HUES6 (cell line): ENCODE results near the gene TTC7B.

Experiments
- H3K27ac ChIP-seq: 2 replicates; pipeline ENCODE4 v1.7.0; 2013; ENCODE audit warnings: low read depth, mild to moderate bottlenecking, low read length, inconsistent platforms
- H3K27me3 ChIP-seq: 2 replicates; pipeline ENCODE4 v1.6.1; 2013; ENCODE audit warnings: low read length; ENCODE audit not compliant: control insufficient read depth, insufficient read depth
- H3K36me3 ChIP-seq: 2 replicates; pipeline ENCODE4 v1.6.1; 2013; ENCODE audit warnings: low read length; ENCODE audit not compliant: control insufficient read depth, insufficient read depth
- H3K4me1 ChIP-seq: 2 replicates; pipeline ENCODE4 v1.6.1; 2013; ENCODE audit warnings: low read length; ENCODE audit not compliant: control insufficient read depth, insufficient read depth
- H3K4me3 ChIP-seq: 2 replicates; pipeline ENCODE4 v1.5.1; 2013; ENCODE audit warnings: low read depth, low read length
- H3K9ac ChIP-seq: one replicate; pipeline ENCODE4 v1.6.1; 2013; ENCODE audit warnings: mild to moderate bottlenecking, low read length
- H3K9me3 ChIP-seq: 2 replicates; pipeline ENCODE4 v1.6.1; 2013; ENCODE audit warnings: low read depth, low read length; ENCODE audit not compliant: control insufficient read depth, insufficient read depth

The TTC7B gene

DNA sequence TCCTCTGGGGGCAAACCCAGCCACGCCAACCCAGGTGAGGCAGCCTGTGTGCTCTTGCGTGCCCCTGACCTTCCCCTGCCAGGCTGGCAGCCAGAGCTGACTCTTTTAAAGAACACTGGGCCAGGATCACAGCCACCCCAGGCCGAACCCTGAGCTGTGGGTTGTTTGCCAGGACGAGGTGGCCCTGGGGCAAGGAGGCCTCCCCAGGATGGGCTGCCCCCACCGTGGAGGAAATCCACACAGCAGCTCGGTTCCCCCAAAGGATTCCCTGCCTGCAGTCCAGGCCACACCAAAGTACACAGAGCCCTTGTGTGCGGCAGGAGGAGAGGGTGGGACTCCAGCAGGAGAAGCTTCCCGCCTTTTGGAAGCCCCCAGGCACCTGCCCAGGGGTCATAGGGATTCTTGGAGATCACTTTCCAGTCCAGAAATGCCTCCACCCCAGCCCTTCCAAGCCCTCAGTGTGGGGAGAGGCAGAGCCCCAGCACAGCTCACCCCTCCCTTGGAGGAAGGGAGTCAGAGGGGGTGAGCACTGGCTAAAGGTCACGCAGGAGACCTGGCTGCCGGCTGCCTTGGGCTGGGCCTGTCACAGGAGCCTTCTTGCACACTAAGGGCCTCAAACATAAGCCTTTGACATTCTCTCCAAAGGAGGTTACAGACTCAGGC is 303.8 kb downstream of the TTC7B start:
- Histone ChIP-seq H3K4me1 (peaks cover 35% of the 10 kb centered on the region), H3K27ac (no peak overlapping the region), H3K4me3 (no peak overlapping the region), H3K36me3 (no peaks in the 10 kb centered on the region), H3K9me3 (no peaks in the 10 kb centered on the region), H3K9ac (no peak overlapping the region), H3K27me3 (no peaks in the 10 kb centered on the region)

DNA sequence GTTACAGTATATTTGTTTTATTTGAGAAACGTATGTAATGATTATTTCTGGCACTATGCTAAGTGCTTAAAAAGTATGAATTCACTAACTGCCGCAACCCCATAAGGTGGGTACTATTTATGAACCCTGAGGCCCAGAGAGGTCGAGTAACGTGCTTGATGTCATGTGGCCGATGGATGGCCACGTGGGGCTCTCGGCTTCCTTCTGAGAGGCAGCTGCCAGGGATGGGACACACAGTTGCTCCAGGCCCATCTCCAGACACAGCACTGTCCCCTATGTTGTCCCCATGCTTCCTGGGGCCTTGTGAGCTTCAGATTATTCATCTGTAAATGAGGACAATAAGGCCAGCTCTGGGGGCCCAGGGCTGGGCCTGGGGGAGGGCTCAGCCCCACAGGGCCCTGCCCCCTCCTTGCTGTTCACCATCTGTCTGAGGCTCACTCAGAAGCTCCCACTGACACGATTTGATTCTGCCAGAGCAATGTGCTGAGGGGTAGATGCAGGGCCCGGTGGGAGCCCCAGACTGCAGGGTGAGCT is 304.4 kb downstream of the TTC7B start:
- H3K36me3 ChIP-seq = no peaks in the 10 kb centered on the region
- H3K4me1 ChIP-seq = peaks cover 31% of the 10 kb centered on the region
- no peak overlapping the region for H3K9ac ChIP-seq
- no peak overlapping the region for H3K27ac ChIP-seq
- no peak overlapping the region for H3K4me3 ChIP-seq
- no peaks in the 10 kb centered on the region for H3K27me3 ChIP-seq
- no peaks in the 10 kb centered on the region for H3K9me3 ChIP-seq

DNA sequence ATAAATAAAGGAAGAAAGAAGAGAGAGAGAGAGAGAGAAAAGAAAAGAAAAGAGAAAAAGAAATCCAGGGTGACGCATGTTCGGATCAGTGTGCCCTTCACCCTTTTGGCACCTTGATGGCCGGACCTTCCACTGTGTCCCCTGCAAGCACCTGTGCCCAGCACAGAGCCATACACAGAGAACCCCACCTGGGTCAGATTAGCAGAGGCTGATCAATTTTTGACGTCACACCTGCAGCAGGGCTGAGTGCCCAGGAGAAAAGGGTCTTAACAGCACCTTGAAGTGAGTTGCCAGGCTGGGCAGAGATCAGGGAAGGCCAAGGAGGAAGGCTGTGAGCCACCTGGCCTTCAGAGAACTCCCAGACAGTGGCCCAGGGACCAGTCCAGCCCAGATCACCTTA is 305.0 kb downstream of the TTC7B start:
- Histone ChIP-seq H3K9ac (no peak overlapping the region), H3K9me3 (no peaks in the 10 kb centered on the region), H3K27ac (no peak overlapping the region), H3K4me3 (no peak overlapping the region), H3K36me3 (no peaks in the 10 kb centered on the region), H3K27me3 (no peaks in the 10 kb centered on the region), H3K4me1 (peaks cover 31% of the 10 kb centered on the region)

DNA sequence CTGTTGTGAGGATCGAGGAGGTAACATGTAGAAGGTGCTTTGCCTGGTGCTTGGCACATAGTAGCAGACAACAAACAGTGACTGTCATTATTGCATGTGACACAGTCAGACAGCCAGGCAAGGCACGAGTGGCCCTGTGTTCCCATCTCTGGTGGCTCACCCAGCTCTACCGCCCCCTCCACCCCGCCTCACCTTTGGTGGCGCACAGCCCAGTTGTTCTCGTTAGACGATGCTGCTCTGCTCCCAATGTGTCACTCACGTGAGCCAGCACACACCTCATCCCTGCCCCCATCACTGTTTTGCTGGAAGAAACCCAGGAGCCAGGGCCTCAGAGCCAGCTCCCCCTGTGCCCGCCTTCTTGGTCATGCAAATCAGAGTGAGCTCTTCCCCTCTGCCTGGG is 306.1 kb downstream of the TTC7B start:
- no peaks in the 10 kb centered on the region for H3K27me3 ChIP-seq
- no peak overlapping the region for H3K9ac ChIP-seq
- peaks cover 31% of the 10 kb centered on the region for H3K4me1 ChIP-seq
- H3K27ac ChIP-seq = no peak overlapping the region
- no peaks in the 10 kb centered on the region for H3K36me3 ChIP-seq
- no peaks in the 10 kb centered on the region for H3K9me3 ChIP-seq
- no peak overlapping the region for H3K4me3 ChIP-seq

DNA sequence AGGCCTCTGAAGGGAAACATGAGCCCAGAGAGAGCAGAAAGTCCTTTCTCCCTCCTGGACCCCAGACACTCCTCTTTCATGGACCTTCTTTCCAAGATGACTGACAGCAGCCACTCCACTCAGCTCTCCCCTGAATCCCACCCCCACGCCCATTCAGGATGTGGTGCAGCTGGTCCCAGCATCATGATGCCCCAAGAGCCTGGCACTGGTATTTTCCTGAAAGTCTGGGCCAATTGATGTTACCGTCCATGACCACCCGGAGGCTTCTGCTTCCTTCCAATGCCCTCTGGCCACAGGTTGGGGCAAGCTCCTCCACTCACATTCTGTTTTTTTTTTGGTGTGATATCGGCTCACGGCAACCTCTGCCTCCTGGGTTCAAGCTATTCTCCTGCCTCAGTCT is 306.8 kb downstream of the TTC7B start:
- H3K36me3 ChIP-seq = no peaks in the 10 kb centered on the region
- H3K27ac ChIP-seq = no peak overlapping the region

DNA sequence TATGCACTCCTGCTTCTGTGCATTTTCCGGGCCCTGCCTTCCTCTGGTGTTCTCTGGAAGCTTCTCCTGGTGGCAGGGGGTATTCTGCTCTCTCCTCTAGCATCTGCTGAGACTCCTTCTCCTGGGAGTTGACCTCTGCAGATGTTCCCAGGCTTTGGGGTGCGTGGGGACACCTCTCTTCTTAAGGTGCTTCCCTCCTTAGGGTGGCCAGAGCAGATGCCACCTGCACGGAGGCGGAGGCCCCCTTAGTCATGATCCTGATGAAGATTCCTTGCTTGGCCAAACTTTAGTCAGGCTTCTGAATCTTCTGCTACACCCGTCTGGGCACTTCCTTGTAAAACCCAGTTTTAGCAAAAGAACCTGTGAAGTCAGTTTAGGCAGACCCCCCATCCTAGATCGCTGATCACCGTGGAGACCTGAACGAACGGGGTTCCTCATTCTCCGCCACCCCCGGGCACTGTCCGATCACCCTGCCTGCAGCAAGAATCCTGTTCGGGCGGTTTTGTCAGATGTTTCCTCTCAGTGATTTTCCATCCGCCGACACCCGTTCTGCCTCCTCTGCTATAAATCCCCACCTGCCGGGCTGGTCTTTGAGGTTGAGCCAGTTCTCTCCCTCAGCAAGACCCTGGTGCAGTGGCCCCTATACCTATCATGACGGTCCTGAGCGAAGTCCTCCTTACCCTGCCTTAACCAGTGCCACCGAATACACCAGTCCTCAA is 307.5 kb downstream of the TTC7B start:
- Histone ChIP-seq H3K27ac (no peak overlapping the region), H3K4me3 (no peak overlapping the region), H3K9ac (no peak overlapping the region), H3K36me3 (no peaks in the 10 kb centered on the region), H3K4me1 (peaks cover 31% of the 10 kb centered on the region), H3K27me3 (no peaks in the 10 kb centered on the region), H3K9me3 (no peaks in the 10 kb centered on the region)

More for the DNA sequence above, 306.8 kb downstream of the TTC7B start:
- Histone ChIP-seq H3K4me3 (no peak overlapping the region), H3K9ac (no peak overlapping the region), H3K27me3 (no peaks in the 10 kb centered on the region), H3K9me3 (no peaks in the 10 kb centered on the region), H3K4me1 (peaks cover 31% of the 10 kb centered on the region)

DNA sequence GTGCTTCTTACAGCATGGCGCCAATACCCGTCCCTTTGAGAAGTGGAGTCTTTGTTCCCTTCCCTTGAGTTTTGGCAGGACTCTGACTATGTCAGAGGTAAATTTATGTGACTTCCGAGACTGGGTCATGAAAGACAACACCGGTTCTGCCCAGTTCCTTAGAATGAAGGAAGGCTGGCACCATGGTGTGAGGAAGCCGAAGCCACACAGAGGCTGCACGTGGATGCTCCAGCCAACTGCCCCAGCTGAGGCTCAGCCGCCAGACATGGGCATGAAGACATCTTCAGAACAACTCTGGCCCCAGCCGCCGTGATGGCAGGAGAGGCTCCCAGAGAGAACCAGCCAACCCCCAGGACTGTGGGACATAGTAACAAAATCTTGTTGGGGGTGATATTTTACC is 308.2 kb downstream of the TTC7B start:
- Histone ChIP-seq H3K9ac (no peak overlapping the region), H3K4me1 (peaks cover 26% of the 10 kb centered on the region)

DNA sequence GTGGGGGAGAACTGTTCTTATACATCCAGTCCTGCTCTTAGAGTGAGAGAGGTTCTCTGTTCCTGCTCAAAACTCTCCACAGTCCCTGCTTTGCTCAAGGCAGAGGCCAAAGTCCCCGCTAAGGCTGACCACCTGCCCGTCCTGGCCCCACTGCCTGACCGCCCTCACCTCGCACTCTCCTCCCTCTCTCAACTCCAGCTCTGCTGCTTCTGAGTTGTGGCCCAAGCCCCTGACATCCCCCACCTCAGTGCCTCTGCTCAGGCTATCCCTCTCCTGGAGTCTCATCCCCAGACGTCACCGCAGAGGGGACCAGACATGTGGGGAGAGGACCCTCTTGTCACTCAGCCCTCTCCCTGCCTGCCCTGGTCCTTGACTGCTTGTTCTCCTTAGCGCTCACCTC is 308.8 kb downstream of the TTC7B start:
- H3K9ac ChIP-seq = no peak overlapping the region
- H3K9me3 ChIP-seq = no peaks in the 10 kb centered on the region
- H3K27me3 ChIP-seq = no peaks in the 10 kb centered on the region
- no peaks in the 10 kb centered on the region for H3K36me3 ChIP-seq
- no peak overlapping the region for H3K27ac ChIP-seq
- H3K4me3 ChIP-seq = no peak overlapping the region
- peaks cover 22% of the 10 kb centered on the region for H3K4me1 ChIP-seq

More for the DNA sequence above, 308.2 kb downstream of the TTC7B start:
- Histone ChIP-seq H3K36me3 (no peaks in the 10 kb centered on the region), H3K4me3 (no peak overlapping the region), H3K27me3 (no peaks in the 10 kb centered on the region), H3K27ac (no peak overlapping the region), H3K9me3 (no peaks in the 10 kb centered on the region)

DNA sequence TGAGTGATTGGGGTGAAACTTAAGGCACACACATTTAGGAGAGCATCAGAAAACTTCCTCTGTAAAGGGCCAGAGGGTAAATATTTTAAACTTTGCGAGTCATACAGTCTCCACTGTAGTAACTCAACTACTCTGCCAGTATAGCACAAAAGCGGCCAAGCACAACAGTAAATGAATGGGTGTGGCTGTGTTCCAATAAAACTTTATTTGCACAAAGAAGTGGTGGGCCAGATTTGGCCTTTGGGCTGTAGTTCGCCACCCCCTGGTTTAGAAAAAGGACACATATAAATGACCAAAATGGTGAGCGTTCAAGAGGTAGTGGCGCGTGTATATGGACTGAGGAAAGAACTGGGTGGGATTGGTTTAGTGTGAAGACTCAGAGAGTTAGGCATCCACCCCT is 309.5 kb downstream of the TTC7B start:
- H3K27ac ChIP-seq = no peak overlapping the region
- no peaks in the 10 kb centered on the region for H3K27me3 ChIP-seq
- H3K4me3 ChIP-seq = no peak overlapping the region
- no peak overlapping the region for H3K9ac ChIP-seq
- no peaks in the 10 kb centered on the region for H3K36me3 ChIP-seq
- H3K4me1 ChIP-seq = peaks cover 21% of the 10 kb centered on the region
- H3K9me3 ChIP-seq = no peaks in the 10 kb centered on the region

DNA sequence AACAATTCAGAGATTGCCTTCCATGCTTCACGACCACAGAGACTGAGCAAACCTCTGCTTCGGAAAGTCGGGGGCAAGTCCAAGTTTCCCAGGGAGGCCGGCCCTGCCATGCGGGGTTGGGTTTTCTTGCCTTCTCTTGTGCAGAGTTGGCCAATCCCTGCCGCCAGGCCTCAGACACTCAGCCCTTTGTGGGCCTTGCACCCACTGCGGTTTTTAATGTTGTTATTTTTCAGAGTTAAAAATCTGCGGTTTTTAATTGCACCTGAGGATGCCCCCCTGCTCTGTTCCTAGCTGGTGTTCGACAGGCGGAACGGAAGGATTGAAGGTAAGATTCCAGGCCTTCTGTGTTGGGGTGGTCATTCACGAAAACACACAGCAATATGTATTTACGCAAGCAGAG is 310.7 kb downstream of the TTC7B start:
- Histone ChIP-seq H3K9me3 (no peaks in the 10 kb centered on the region), H3K4me1 (peaks cover 23% of the 10 kb centered on the region), H3K4me3 (no peak overlapping the region), H3K9ac (no peak overlapping the region), H3K27me3 (no peaks in the 10 kb centered on the region), H3K36me3 (no peaks in the 10 kb centered on the region), H3K27ac (no peak overlapping the region)

DNA sequence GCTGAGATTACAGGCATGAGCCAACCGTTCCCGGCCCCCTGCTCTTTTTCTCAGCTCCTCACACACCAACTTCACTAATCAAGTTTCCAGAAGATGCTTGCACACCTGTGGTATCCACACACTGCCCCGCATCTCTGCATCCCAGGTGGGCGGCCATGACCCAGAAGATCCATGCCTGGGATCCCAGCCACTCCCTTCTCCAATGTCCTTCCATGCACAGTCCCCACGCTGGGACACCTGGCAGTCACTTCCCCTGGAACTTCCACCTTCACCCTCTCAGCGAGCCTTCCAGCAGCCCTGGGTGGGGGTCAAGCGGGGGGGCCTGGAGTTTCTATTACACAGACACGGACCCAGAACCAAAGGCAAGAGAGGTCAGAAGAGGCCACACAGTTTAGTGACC is 311.6 kb downstream of the TTC7B start:
- Histone ChIP-seq H3K9me3 (no peaks in the 10 kb centered on the region), H3K4me1 (peaks cover 25% of the 10 kb centered on the region), H3K27me3 (no peaks in the 10 kb centered on the region), H3K9ac (no peak overlapping the region), H3K36me3 (no peaks in the 10 kb centered on the region), H3K27ac (no peak overlapping the region), H3K4me3 (no peak overlapping the region)
